Lung (tissue), 12 donors: Measurements from ENCODE around the gene SGPL1. TPM values are rescaled to one million over a fixed set of nuclear protein-coding genes. Genes with fewer than 3 reads are reported as not detected.

Experiments used
- ATAC-seq: fragments of 200-7000 bp; cut with Tn5 transposase; one replicate; pipeline ENCODE4 v1.9.1; 2020; ENCODE audit warnings: moderate number of reproducible peaks; ENCODE audit not compliant: insufficient read depth, low FRiP score
- DNase-seq, 3 donors: peaks; one replicate each; pipeline ENCODE4 v3.0.0-alpha.2; 2013 to 2017
- H3K27ac ChIP-seq, 2 donors: one replicate each; pipeline ENCODE4 v1.5.1; 2013; ENCODE audit warnings: mild to moderate bottlenecking in 2 of 2, moderate library complexity in 2 of 2, control low read depth in 1 of 2, inconsistent platforms in 1 of 2, low read depth in 1 of 2, low read length in 1 of 2
- H3K27me3 ChIP-seq, 3 donors: one replicate each; pipeline ENCODE4 v1.5.1; 2013; ENCODE audit warnings: low read length in 2 of 3; ENCODE audit not compliant: control insufficient read depth in 3 of 3, insufficient read depth in 3 of 3
- H3K36me3 ChIP-seq, 4 donors: one replicate each; pipeline ENCODE4 v1.5.1; 2013; ENCODE audit warnings: low read length in 4 of 4, mild to moderate bottlenecking in 1 of 4, moderate library complexity in 1 of 4; ENCODE audit not compliant: control insufficient read depth in 4 of 4, insufficient read depth in 4 of 4
- H3K4me1 ChIP-seq, 5 donors: one replicate each; pipeline ENCODE4 v1.5.1; 2013; ENCODE audit warnings: low read length in 5 of 5, mild to moderate bottlenecking in 2 of 5, moderate library complexity in 1 of 5; ENCODE audit not compliant: control insufficient read depth in 5 of 5, insufficient read depth in 5 of 5
- H3K4me3 ChIP-seq: one replicate; pipeline ENCODE4 v1.5.1; 2013; ENCODE audit warnings: mild to moderate bottlenecking, control low read depth, moderate library complexity
- H3K9ac ChIP-seq, 2 donors: one replicate each; pipeline ENCODE4 v1.5.1; 2013; ENCODE audit warnings: low read length in 2 of 2, control low read depth in 1 of 2; ENCODE audit not compliant: insufficient read depth in 1 of 2
- H3K9me3 ChIP-seq, 4 donors: one replicate each; pipeline ENCODE4 v1.5.1; 2013; ENCODE audit warnings: low read length in 3 of 4, mild to moderate bottlenecking in 1 of 4, moderate library complexity in 1 of 4; ENCODE audit not compliant: control insufficient read depth in 4 of 4, insufficient read depth in 3 of 4
- CTCF ChIP-seq: IDR thresholded peaks from 2 replicates; pipeline ENCODE4 v1.5.1; 2012; ENCODE audit warnings: mild to moderate bottlenecking; ENCODE audit errors: control extremely low read depth, extremely low read depth
- WGBS, 2 donors: extraction: QIAGEN DNeasy Blood & Tissue Kit; methylation state at CpG; one replicate each; pipeline ENCODE4 v1.1.7; 2013; 5-methylcytosine and 5-hydroxymethylcytosine counted together
- polyA plus RNA-seq, 2 donors: library from polyadenylated mRNA; stranded (reverse); fragments of 200-250 nt; gene quantifications; one replicate each; pipeline ENCODE4 v1.2.1, GENCODE V29; 2013
- total RNA-seq, 2 donors: library from RNA; depleted of rRNA in 1 of 2; stranded (reverse); fragments of >200 nt in 1 of 2; gene quantifications; one replicate each; pipeline ENCODE4 v1.2.1, GENCODE V29; 2014 to 2021
- donor health status: control.
- donor health status: control.
- donor health status: Bipolar disorder and iron deficiency.
- donor health status: healthy.
- donor health status: DM: yes; HTN: yes; CAD: no.

Gene SGPL1
- total and polyA plus RNA-seq, 4 donors: 8.3 to 57.4 (median 30.8) TPM

GRCh38 chr10:70894416-70894815 is 78.7 kb downstream of the SGPL1 start:
- Histone ChIP-seq H3K27ac (no peak overlapping the region), H3K4me3 (no peak overlapping the region), H3K27me3 (no peaks in the 10 kb centered on the region), H3K4me1 (peaks cover 0 to 6% (median 0%) of the 10 kb centered on the region in 5 donors), H3K36me3 (no peaks in the 10 kb centered on the region), H3K9ac (no peak overlapping the region), H3K9me3 (no peaks in the 10 kb centered on the region)
- DNase-seq: no peak
- TF ChIP-seq CTCF: no peak
- ATAC-seq: no peak
- WGBS, 2 donors: 93 to 98% methylated on average over 2 of the region's 2 CpGs

- no peak for ATAC-seq
- WGBS, 2 donors: 94 to 97% methylated on average over 1 of the region's 1 CpG
Observed at GRCh38 chr10:70896551-70896950, 80.8 kb downstream of the SGPL1 start.

GRCh38 chr10:70898687-70899086 is 82.9 kb downstream of the SGPL1 start:
- ATAC-seq: no peak
- H3K27me3 ChIP-seq: no peaks in the 10 kb centered on the region
- no peak for TF ChIP-seq CTCF
- no peak overlapping the region for H3K27ac ChIP-seq
- no peak overlapping the region for H3K4me3 ChIP-seq
- WGBS, 2 donors: 89 to 91% methylated on average over 3 of the region's 3 CpGs
- no peak overlapping the region for H3K9ac ChIP-seq
- no peaks in the 10 kb centered on the region for H3K4me1 ChIP-seq
- no peaks in the 10 kb centered on the region for H3K9me3 ChIP-seq
- H3K36me3 ChIP-seq: no peaks in the 10 kb centered on the region
- no peak for DNase-seq

More at GRCh38 chr10:70896551-70896950, 80.8 kb downstream of the SGPL1 start:
- Histone ChIP-seq H3K36me3 (no peaks in the 10 kb centered on the region), H3K9ac (no peak overlapping the region), H3K4me1 (no peaks in the 10 kb centered on the region), H3K9me3 (no peaks in the 10 kb centered on the region), H3K27me3 (no peaks in the 10 kb centered on the region), H3K27ac (no peak overlapping the region), H3K4me3 (no peak overlapping the region)
- TF ChIP-seq CTCF: no peak
- no peak for DNase-seq

GRCh38 chr10:70899096-70899495 is 83.3 kb downstream of the SGPL1 start:
- Histone ChIP-seq H3K4me1 (no peaks in the 10 kb centered on the region), H3K4me3 (no peak overlapping the region), H3K27me3 (no peaks in the 10 kb centered on the region), H3K9me3 (no peaks in the 10 kb centered on the region), H3K36me3 (no peaks in the 10 kb centered on the region), H3K9ac (no peak overlapping the region), H3K27ac (no peak overlapping the region)
- ATAC-seq: no peak
- DNase-seq: no peak
- no peak for TF ChIP-seq CTCF
- 37 to 78% methylated on average over 4 of the region's 4 CpGs for WGBS, 2 donors
